ENCODE results near the gene BCAP29. TPM values are rescaled to one million over a fixed set of nuclear protein-coding genes. Genes with fewer than 3 reads are reported as not detected.

Gene BCAP29
- total RNA-seq, 1 donor from 2014 or later, result 76.4 TPM

GRCh38 chr7:107580716-107581383 is 804 bp downstream of the BCAP29 start:
- no peak for DNase-seq (ENCODE audit: low spot score)
- intact Hi-C loops (cut with DNase I), result no loop called here
- ATAC-seq, result no peak

- peak; percentile 63 for ATAC-seq
- no peak for DNase-seq (ENCODE audit: low spot score)
- intact Hi-C loops (cut with DNase I), result no loop called here
Measured at GRCh38 chr7:107581387-107582013, 1.5 kb downstream of the BCAP29 start.

GRCh38 chr7:107582875-107583274 is 2.8 kb downstream of the BCAP29 start:
- intact Hi-C loops (cut with DNase I), result no loop called here
- DNase-seq (ENCODE audit: low spot score) (no peak), ATAC-seq (no peak)

GRCh38 chr7:107584716-107585115 is 4.7 kb downstream of the BCAP29 start:
- intact Hi-C loops (cut with DNase I), result no loop called here
- ATAC-seq, result no peak

GRCh38 chr7:107588529-107589130 is 8.6 kb downstream of the BCAP29 start:
- DNase-seq (ENCODE audit: low spot score), result no peak
- intact Hi-C loops (cut with DNase I), result no loop called here
- no peak for ATAC-seq

More at GRCh38 chr7:107584716-107585115, 4.7 kb downstream of the BCAP29 start:
- no peak for DNase-seq (ENCODE audit: low spot score)

GRCh38 chr7:107591421-107591820 is 11.4 kb downstream of the BCAP29 start:
- DNase-seq (ENCODE audit: low spot score) (no peak), ATAC-seq (no peak)
- intact Hi-C loops (cut with DNase I), result no loop called here

- no peak for ATAC-seq
- intact Hi-C loops (cut with DNase I), result no loop called here
- no peak for DNase-seq (ENCODE audit: low spot score)
Measured at GRCh38 chr7:107592361-107593024, 12.4 kb downstream of the BCAP29 start.

GRCh38 chr7:107593025-107593410 is 13.0 kb downstream of the BCAP29 start:
- ATAC-seq (no peak), DNase-seq (ENCODE audit: low spot score) (no peak)
- intact Hi-C loops (cut with DNase I), result no loop called here

GRCh38 chr7:107594961-107595737 is 15.1 kb downstream of the BCAP29 start:
- no peak for DNase-seq (ENCODE audit: low spot score)
- intact Hi-C loops (cut with DNase I), result no loop called here
- ATAC-seq, result peak; percentile 92

- ATAC-seq, result no peak
- intact Hi-C loops (cut with DNase I), result no loop called here
Measured at GRCh38 chr7:107596881-107597581, 17.0 kb downstream of the BCAP29 start.

GRCh38 chr7:107597582-107597916 is 17.5 kb downstream of the BCAP29 start:
- intact Hi-C loops (cut with DNase I), result no loop called here

More at GRCh38 chr7:107596881-107597581, 17.0 kb downstream of the BCAP29 start:
- no peak for DNase-seq (ENCODE audit: low spot score)

GRCh38 chr7:107597953-107598352 is 17.9 kb downstream of the BCAP29 start:
- intact Hi-C loops (cut with DNase I), result no loop called here
- ATAC-seq, result no peak

More at GRCh38 chr7:107597582-107597916, 17.5 kb downstream of the BCAP29 start:
- DNase-seq (ENCODE audit: low spot score) (no peak), ATAC-seq (no peak)

GRCh38 chr7:107599262-107599661 is 19.2 kb downstream of the BCAP29 start:
- DNase-seq (ENCODE audit: low spot score) (no peak), ATAC-seq (no peak)
- intact Hi-C loops (cut with DNase I), result no loop called here

More at GRCh38 chr7:107597953-107598352, 17.9 kb downstream of the BCAP29 start:
- no peak for DNase-seq (ENCODE audit: low spot score)

- DNase-seq (ENCODE audit: low spot score) (no peak), ATAC-seq (no peak)
- intact Hi-C loops (cut with DNase I), result no loop called here
Measured at GRCh38 chr7:107600816-107601215, 20.8 kb downstream of the BCAP29 start.

GRCh38 chr7:107605218-107605815 is 25.3 kb downstream of the BCAP29 start:
- ATAC-seq (no peak), DNase-seq (ENCODE audit: low spot score) (no peak)
- intact Hi-C loops (cut with DNase I), result no loop called here

GRCh38 chr7:107606303-107606702 is 26.3 kb downstream of the BCAP29 start:
- intact Hi-C loops (cut with DNase I), result no loop called here
- ATAC-seq (no peak), DNase-seq (ENCODE audit: low spot score) (no peak)

- ATAC-seq, result no peak
- intact Hi-C loops (cut with DNase I), result no loop called here
- no peak for DNase-seq (ENCODE audit: low spot score)
Measured at GRCh38 chr7:107609811-107610261, 29.8 kb downstream of the BCAP29 start.

- ATAC-seq (no peak), DNase-seq (ENCODE audit: low spot score) (no peak)
- intact Hi-C loops (cut with DNase I), result no loop called here
Measured at GRCh38 chr7:107610323-107610722, 30.3 kb downstream of the BCAP29 start.

Measured in sciatic nerve (tissue), 2 donors.